GM12878 (cell line): ENCODE results near the gene PCSK2. TPM values are rescaled to one million over a fixed set of nuclear protein-coding genes. Genes with fewer than 3 reads are reported as not detected.

ENCODE experiments used
- ATAC-seq: fragments of 200-7000 bp; cut with Tn5 transposase; 3 replicates; pipeline ENCODE4 v1.9.1; 2020; ENCODE audit warnings: mild to moderate bottlenecking, moderate library complexity
- BruUV-seq: library from RNA; stranded (reverse); fragments of 400-500 nt; replicated peaks from 2 replicates; lab custom pipeline; 2021; lab: Mats Ljungman, UMichigan
- CTCF ChIA-PET: fragments of 300-600 bp; sonication (Branson Sonifier 250); formaldehyde crosslinking; extraction: SDS; loops from one replicate; lab custom pipeline; 2021; ENCODE audit warnings: inconsistent platforms; lab: Yijun Ruan, JAX
- POLR2A ChIA-PET: fragments of 350-600 bp; formaldehyde crosslinking; extraction: SDS; loops from one replicate; lab custom pipeline; 2021; ENCODE audit warnings: inconsistent platforms; lab: Charles Lee
- RAD21 ChIA-PET: fragments of 300-600 bp; sonication (Branson Sonifier 250); formaldehyde crosslinking; loops from one replicate; lab custom pipeline; 2023; ENCODE audit warnings: antibody characterized with exemption; ENCODE audit not compliant: unreplicated experiment; lab: Charles Lee
- SMC1A ChIA-PET: fragments of 300-600 bp; sonication (Branson Sonifier 250); formaldehyde crosslinking; loops from one replicate; lab custom pipeline; 2023; ENCODE audit not compliant: unreplicated experiment, uncharacterized antibody; lab: Charles Lee
- DNase-seq: peaks from one replicate; pipeline ENCODE4 v3.0.0-alpha.2; 2011; ENCODE audit warnings: low read depth, low spot score
- FAIRE-seq: peaks from 3 replicates; lab custom pipeline; 2011; peaks lifted over from hg19 to GRCh38; lab: Jason Lieb, UNC
- H2AFZ ChIP-seq: 2 replicates; pipeline ENCODE4 v1.6.0; 2011; ENCODE audit warnings: low read depth, low read length, control low read depth; ENCODE audit not compliant: control insufficient read depth
- H3K27ac ChIP-seq: 2 replicates; pipeline ENCODE4 v1.5.1; 2011; ENCODE audit warnings: control low read depth; ENCODE audit not compliant: control insufficient read depth, insufficient read depth
- H3K27me3 ChIP-seq, 2 experiments: replicated peaks in 1 of 2; 2 replicates each; pipeline versions ENCODE4 v1.6.0 to v1.6.1; 2011; ENCODE audit warnings: low read length in 1 of 2; ENCODE audit not compliant: control insufficient read depth in 2 of 2, insufficient read depth in 2 of 2
- H3K36me3 ChIP-seq, 2 experiments: 2 replicates each; pipeline ENCODE4 v1.5.1; 2011; ENCODE audit warnings: low read length in 1 of 2; ENCODE audit not compliant: control insufficient read depth in 2 of 2, insufficient read depth in 2 of 2
- H3K4me1 ChIP-seq: 2 replicates; pipeline ENCODE4 v1.6.1; 2011; ENCODE audit warnings: mild to moderate bottlenecking, low read length, moderate library complexity, mixed read lengths; ENCODE audit not compliant: control insufficient read depth, insufficient read depth
- H3K4me2 ChIP-seq: 2 replicates; pipeline ENCODE4 v1.6.0; 2011; ENCODE audit warnings: control low read depth; ENCODE audit not compliant: control insufficient read depth, insufficient read depth
- H3K4me3 ChIP-seq: fragments of 200-600 bp; sonication (generic); 2 replicates; pipeline ENCODE4 v1.5.1; 2016
- H3K79me2 ChIP-seq: 2 replicates; pipeline ENCODE4 v1.6.0; 2011; ENCODE audit warnings: low read length; ENCODE audit not compliant: control insufficient read depth, insufficient read depth
- H3K9ac ChIP-seq: 2 replicates; pipeline ENCODE4 v1.8.0; 2011; ENCODE audit warnings: low read length, control low read depth, mixed read lengths; ENCODE audit not compliant: control insufficient read depth, insufficient read depth
- H3K9me3 ChIP-seq: replicated peaks from 3 replicates; pipeline ENCODE4 v1.5.1; 2011; ENCODE audit warnings: mild to moderate bottlenecking, low read length; ENCODE audit not compliant: control insufficient read depth, insufficient read depth
- H4K20me1 ChIP-seq: 2 replicates; pipeline ENCODE4 v1.6.0; 2011; ENCODE audit not compliant: control insufficient read depth, insufficient read depth
- GABPA ChIP-seq: IDR thresholded peaks from 2 replicates; pipeline ENCODE4 v1.6.1; 2014; ENCODE audit warnings: antibody characterized with exemption, low read depth, mild to moderate bottlenecking, inconsistent platforms
- KAT2A ChIP-seq: conservative IDR thresholded peaks from 2 replicates; pipeline ENCODE4 v1.6.1; 2011; ENCODE audit warnings: low read depth, low read length; ENCODE audit not compliant: control insufficient read depth
- LARP7 ChIP-seq: fragments of 450-650 bp; IDR thresholded peaks from 2 replicates; pipeline ENCODE4 v1.6.1; 2017; ENCODE audit warnings: mild to moderate bottlenecking
- MEF2A ChIP-seq: IDR thresholded peaks from 2 replicates; pipeline ENCODE4 v1.6.1; 2011; ENCODE audit warnings: low read depth, mild to moderate bottlenecking, low read length, moderate library complexity; ENCODE audit not compliant: insufficient read depth
- MTA2 ChIP-seq: fragments of 450-650 bp; IDR thresholded peaks from 2 replicates; pipeline ENCODE4 v1.6.1; 2016; ENCODE audit warnings: low read depth, mild to moderate bottlenecking, moderate library complexity
- MXI1 ChIP-seq: fragments of 150-350 bp; IDR thresholded peaks from 2 replicates; pipeline ENCODE4 v1.6.1; 2011; ENCODE audit warnings: low read depth, mild to moderate bottlenecking, inconsistent platforms, low read length, improper control_type of control experiment
- NFYB ChIP-seq: IDR thresholded peaks from 2 replicates; pipeline ENCODE4 v1.6.1; 2011; ENCODE audit warnings: low read depth, mild to moderate bottlenecking, low read length, improper control_type of control experiment, moderate library complexity; ENCODE audit not compliant: insufficient read depth
- POLR2A ChIP-seq: IDR thresholded peaks from 2 replicates; pipeline ENCODE4 v1.6.1; 2011; ENCODE audit warnings: low read depth, mild to moderate bottlenecking, low read length
- RFX5 ChIP-seq: IDR thresholded peaks from 2 replicates; pipeline ENCODE4 v1.6.1; 2011; ENCODE audit warnings: low read depth, low read length, improper control_type of control experiment
- STAT1 ChIP-seq: fragments of 450-650 bp; conservative IDR thresholded peaks from 2 replicates; pipeline ENCODE4 v1.6.1; 2014; ENCODE audit warnings: antibody characterized with exemption, mild to moderate bottlenecking
- TCF7 ChIP-seq: IDR thresholded peaks from 2 replicates; pipeline ENCODE4 v1.6.1; 2014; ENCODE audit warnings: antibody characterized with exemption, borderline replicate concordance
- ZNF384 ChIP-seq: IDR thresholded peaks from 2 replicates; pipeline ENCODE4 v1.6.1; 2012; ENCODE audit warnings: low read depth, mild to moderate bottlenecking, low read length, improper control_type of control experiment, borderline replicate concordance
- WGBS: methylation state at CpG from one replicate; pipeline ENCODE4 v1.1.6; 2016; ENCODE audit warnings: low lambda C conversion rate; ENCODE audit not compliant: insufficient replicate concordance, insufficient coverage; ENCODE audit errors: missing lambda C conversion rate; 5-methylcytosine and 5-hydroxymethylcytosine counted together
- in situ Hi-C: fragments of 300-500 bp; cut with MboI; formaldehyde crosslinking; loops from 9 replicates; pipeline ENCODE4 v1.14.3; 2018; ENCODE audit warnings: mixed read lengths
- intact Hi-C: fragments of 100-400 bp; cut with micrococcal nuclease; formaldehyde crosslinking; loops from one replicate; pipeline ENCODE4 v1.14.2; 2022; ENCODE audit not compliant: unreplicated experiment
- polyA plus RNA-seq, 11 experiments: library from polyadenylated mRNA; depleted of rRNA in 4 of 11; unstranded in 6 of 11; stranded (reverse) in 5 of 11; fragments of >200 nt; fragmentation: Nextera tagmentation in 4 of 11; fragmentation: Illumina TruSeq in 1 of 11; extraction: Ambion mirVana in 4 of 11; extraction: Trizol in 1 of 11; gene quantifications; 1 replicate in 1 of 11; 2 replicates in 10 of 11; pipeline versions ENCODE4 v1.2.1 to v1.2.3, GENCODE V29; 2011 to 2016; ENCODE audit warnings: inconsistent platforms in 2 of 11, missing spikeins in 2 of 11, low read depth in 1 of 11
- total RNA-seq, 4 experiments: library from RNA; depleted of rRNA in 3 of 4; stranded (reverse); fragments of >200 nt in 3 of 4; fragmentation: Illumina TruSeq in 1 of 4; extraction: Trizol in 1 of 4; gene quantifications; 2 replicates each; pipeline versions ENCODE4 v1.2.1 to v1.2.3, GENCODE V29; 2013 to 2021
- TF ChIP-seq, protein P1 (sequence below): IDR thresholded peaks from 2 replicates; pipeline ENCODE4 v1.6.1; 2011; ENCODE audit warnings: borderline replicate concordance, low read depth, mild to moderate bottlenecking, moderate library complexity, low read length; ENCODE audit not compliant: insufficient read depth, poor library complexity, severe bottlenecking
- TF ChIP-seq, protein P2 (sequence below): fragments of 450-650 bp; IDR thresholded peaks from 2 replicates; pipeline ENCODE4 v1.6.1; 2018; ENCODE audit warnings: mild to moderate bottlenecking, low read depth, moderate library complexity; ENCODE audit not compliant: partially characterized antibody
- TF ChIP-seq, protein P3 (sequence below): IDR thresholded peaks from 2 replicates; pipeline ENCODE4 v1.6.1; 2012; ENCODE audit warnings: mild to moderate bottlenecking, low read depth, low read length

PCSK2 gene
- total and polyA plus RNA-seq, 10 of the 15 experiments (the other 5 are each of a cell fraction or from before 2014, with no cell fraction given): not detected

DNA sequence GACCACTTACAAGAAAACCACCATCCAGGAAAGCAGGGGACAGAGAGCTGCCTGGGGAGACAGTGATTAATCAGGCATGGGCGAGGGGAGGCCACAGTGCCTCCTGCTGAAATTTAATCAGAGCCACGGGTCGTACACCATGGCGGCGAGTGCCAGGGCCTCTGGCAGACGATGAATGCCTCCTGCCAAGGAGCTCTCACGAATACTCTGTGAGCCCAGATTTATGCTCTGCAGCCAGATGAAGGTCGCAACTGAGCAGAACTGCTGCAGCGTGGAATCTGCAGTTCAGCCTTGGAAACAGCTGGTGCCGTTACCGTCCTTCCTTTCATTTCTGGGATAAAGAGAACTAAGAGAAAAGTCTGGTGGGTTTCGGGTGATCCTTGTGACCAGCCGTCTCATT lies 218.7 kb downstream of the PCSK2 start (continued):
- TF ChIP-seq MXI1: no peak
- TF ChIP-seq MEF2A: no peak
- TF ChIP-seq POLR2A: no peak
- no peak for TF ChIP-seq MTA2
- no peak for TF ChIP-seq RFX5
- no peak for TF ChIP-seq KAT2A

DNA sequence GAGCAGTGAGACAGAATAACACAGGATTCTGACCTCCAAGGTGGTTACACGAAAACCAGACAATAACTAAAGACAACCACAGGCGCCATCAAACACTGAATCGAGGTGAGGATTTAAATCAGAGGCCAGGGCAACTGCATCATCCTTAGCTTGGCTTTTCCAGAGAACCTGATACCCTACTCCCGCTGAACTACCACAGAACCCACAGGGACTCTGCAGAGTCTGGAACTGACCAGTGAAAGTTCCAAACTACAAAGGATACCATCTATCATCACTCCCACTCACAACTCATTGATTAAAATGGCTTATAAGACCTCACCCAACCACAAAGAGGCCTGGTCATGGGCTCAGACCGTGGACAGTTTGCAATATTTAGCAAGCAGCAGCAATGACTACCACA lies 219.3 kb downstream of the PCSK2 start:
- Histone ChIP-seq H3K9ac (no peak overlapping the region), H3K4me2 (no peak overlapping the region), H2AFZ (no peak overlapping the region), H3K79me2 (no peaks in the 10 kb centered on the region), H3K4me3 (no peak overlapping the region), H3K27ac (no peak overlapping the region), H3K27me3 (peaks cover 0 to 6% of the 10 kb centered on the region in 2 experiments; a peak in 1 of 4 replicates), H4K20me1 (no peaks in the 10 kb centered on the region), H3K36me3 (no peaks in the 10 kb centered on the region), H3K4me1 (no peaks in the 10 kb centered on the region), H3K9me3 (no peaks in the 10 kb centered on the region)
- ChIA-PET RAD21 (no interaction called here), CTCF (interaction anchor here (0.9 to 2.5 kb wide), 2 partner anchors 14 to 16 kb away, joined by 3 to 5 read pairs; no protein-coding TSS in a partner anchor), POLR2A (no interaction called here), SMC1A (no interaction called here)
- DNase-seq (no peak), ATAC-seq (no peak), FAIRE-seq (no peak)
- in situ Hi-C loops (no loop called here), intact Hi-C loops (no loop called here)
- TF ChIP-seq, protein P1, sequence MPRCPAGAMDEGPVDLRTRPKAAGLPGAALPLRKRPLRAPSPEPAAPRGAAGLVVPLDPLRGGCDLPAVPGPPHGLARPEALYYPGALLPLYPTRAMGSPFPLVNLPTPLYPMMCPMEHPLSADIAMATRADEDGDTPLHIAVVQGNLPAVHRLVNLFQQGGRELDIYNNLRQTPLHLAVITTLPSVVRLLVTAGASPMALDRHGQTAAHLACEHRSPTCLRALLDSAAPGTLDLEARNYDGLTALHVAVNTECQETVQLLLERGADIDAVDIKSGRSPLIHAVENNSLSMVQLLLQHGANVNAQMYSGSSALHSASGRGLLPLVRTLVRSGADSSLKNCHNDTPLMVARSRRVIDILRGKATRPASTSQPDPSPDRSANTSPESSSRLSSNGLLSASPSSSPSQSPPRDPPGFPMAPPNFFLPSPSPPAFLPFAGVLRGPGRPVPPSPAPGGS: no peak
- no peak for TF ChIP-seq GABPA
- TF ChIP-seq KAT2A: no peak
- TF ChIP-seq NFYB: no peak
- TF ChIP-seq, protein P2, sequence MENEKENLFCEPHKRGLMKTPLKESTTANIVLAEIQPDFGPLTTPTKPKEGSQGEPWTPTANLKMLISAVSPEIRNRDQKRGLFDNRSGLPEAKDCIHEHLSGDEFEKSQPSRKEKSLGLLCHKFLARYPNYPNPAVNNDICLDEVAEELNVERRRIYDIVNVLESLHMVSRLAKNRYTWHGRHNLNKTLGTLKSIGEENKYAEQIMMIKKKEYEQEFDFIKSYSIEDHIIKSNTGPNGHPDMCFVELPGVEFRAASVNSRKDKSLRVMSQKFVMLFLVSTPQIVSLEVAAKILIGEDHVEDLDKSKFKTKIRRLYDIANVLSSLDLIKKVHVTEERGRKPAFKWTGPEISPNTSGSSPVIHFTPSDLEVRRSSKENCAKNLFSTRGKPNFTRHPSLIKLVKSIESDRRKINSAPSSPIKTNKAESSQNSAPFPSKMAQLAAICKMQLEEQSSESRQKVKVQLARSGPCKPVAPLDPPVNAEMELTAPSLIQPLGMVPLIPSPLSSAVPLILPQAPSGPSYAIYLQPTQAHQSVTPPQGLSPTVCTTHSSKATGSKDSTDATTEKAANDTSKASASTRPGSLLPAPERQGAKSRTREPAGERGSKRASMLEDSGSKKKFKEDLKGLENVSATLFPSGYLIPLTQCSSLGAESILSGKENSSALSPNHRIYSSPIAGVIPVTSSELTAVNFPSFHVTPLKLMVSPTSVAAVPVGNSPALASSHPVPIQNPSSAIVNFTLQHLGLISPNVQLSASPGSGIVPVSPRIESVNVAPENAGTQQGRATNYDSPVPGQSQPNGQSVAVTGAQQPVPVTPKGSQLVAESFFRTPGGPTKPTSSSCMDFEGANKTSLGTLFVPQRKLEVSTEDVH: no peak
- no peak for TF ChIP-seq STAT1
- no peak for TF ChIP-seq TCF7
- no peak for TF ChIP-seq LARP7
- TF ChIP-seq, protein P3, sequence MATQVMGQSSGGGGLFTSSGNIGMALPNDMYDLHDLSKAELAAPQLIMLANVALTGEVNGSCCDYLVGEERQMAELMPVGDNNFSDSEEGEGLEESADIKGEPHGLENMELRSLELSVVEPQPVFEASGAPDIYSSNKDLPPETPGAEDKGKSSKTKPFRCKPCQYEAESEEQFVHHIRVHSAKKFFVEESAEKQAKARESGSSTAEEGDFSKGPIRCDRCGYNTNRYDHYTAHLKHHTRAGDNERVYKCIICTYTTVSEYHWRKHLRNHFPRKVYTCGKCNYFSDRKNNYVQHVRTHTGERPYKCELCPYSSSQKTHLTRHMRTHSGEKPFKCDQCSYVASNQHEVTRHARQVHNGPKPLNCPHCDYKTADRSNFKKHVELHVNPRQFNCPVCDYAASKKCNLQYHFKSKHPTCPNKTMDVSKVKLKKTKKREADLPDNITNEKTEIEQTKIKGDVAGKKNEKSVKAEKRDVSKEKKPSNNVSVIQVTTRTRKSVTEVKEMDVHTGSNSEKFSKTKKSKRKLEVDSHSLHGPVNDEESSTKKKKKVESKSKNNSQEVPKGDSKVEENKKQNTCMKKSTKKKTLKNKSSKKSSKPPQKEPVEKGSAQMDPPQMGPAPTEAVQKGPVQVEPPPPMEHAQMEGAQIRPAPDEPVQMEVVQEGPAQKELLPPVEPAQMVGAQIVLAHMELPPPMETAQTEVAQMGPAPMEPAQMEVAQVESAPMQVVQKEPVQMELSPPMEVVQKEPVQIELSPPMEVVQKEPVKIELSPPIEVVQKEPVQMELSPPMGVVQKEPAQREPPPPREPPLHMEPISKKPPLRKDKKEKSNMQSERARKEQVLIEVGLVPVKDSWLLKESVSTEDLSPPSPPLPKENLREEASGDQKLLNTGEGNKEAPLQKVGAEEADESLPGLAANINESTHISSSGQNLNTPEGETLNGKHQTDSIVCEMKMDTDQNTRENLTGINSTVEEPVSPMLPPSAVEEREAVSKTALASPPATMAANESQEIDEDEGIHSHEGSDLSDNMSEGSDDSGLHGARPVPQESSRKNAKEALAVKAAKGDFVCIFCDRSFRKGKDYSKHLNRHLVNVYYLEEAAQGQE: no peak
- no peak for TF ChIP-seq ZNF384
- BruUV-seq: no TSS peak
- 24% methylated on average over 5 of the region's 5 CpGs for WGBS
